ENCODE results near the gene LRRC45. TPM values are rescaled to one million over a fixed set of nuclear protein-coding genes. Genes with fewer than 3 reads are reported as not detected.

Gene LRRC45
- total and polyA plus RNA-seq, 2 of the 4 experiments (the other 2 are of a cell fraction) = 7.2 to 10.2 TPM

GRCh38 chr17:81992306-81993102 lies 30.6 kb upstream of the LRRC45 start:
- no peak for TF ChIP-seq NFE2L2 (IDR thresholded peaks at IDR 0.05; ENCODE audit: low read depth, low read length)
- no peak for TF ChIP-seq CTCF (conservative IDR thresholded peaks at IDR 0.05; ENCODE audit: low read depth, low read length)
- TF ChIP-seq RCOR1 (IDR thresholded peaks at IDR 0.05; ENCODE audit: insufficient replicate concordance, low read length) = no peak
- TF ChIP-seq MAFK (IDR thresholded peaks at IDR 0.05; ENCODE audit: low read depth, low read length) = no peak
- TF ChIP-seq CHD1 (IDR thresholded peaks at IDR 0.05; ENCODE audit: low read depth, low read length) = no peak
- TF ChIP-seq POLR2A (IDR thresholded peaks at IDR 0.05; ENCODE audit: low read depth, low read length) = no peak
- TF ChIP-seq USF2 (IDR thresholded peaks at IDR 0.05; ENCODE audit: low read depth, low read length) = no peak
- TF ChIP-seq MXI1 (IDR thresholded peaks at IDR 0.05; ENCODE audit: borderline replicate concordance, low read depth, low read length) = no peak
- no peak for TF ChIP-seq CEBPB (IDR thresholded peaks at IDR 0.05; ENCODE audit: low read depth, low read length)
- TF ChIP-seq BHLHE40 (IDR thresholded peaks at IDR 0.05; ENCODE audit: low read depth, low read length) = no peak
- TF ChIP-seq SMC3 (IDR thresholded peaks at IDR 0.05; ENCODE audit: low read depth, low read length) = no peak
- no peak for TF ChIP-seq ELK1 (IDR thresholded peaks at IDR 0.05; ENCODE audit: borderline replicate concordance, low read depth, low read length)
- TF ChIP-seq RAD21 (IDR thresholded peaks at IDR 0.05; ENCODE audit: low read length) = no peak
- CTCF ChIA-PET = interaction anchor here (1.2 kb wide), 1 partner anchor 33 kb away, joined by 3 read pairs; no protein-coding TSS in a partner anchor
- in situ Hi-C loops (cut with MboI; ENCODE audit: low sequenced_read_pairs) = no loop called here
- H3K23ac ChIP-seq (ENCODE audit: low read depth, low read length) = no peak overlapping the region
- H3K27me3 ChIP-seq (ENCODE audit: control insufficient read depth, insufficient read depth, low read length) = no peaks in the 10 kb centered on the region
- intact Hi-C loops (cut with micrococcal nuclease) = no loop called here
- H3K4me2 ChIP-seq (ENCODE audit: low read depth, low read length) = no peak overlapping the region
- ATAC-seq (ENCODE audit: low read depth) = no peak
- H3K9me3 ChIP-seq (ENCODE audit: control insufficient read depth, insufficient read depth, low read length) = no peaks in the 10 kb centered on the region
- H3K4me3 ChIP-seq (ENCODE audit: insufficient read depth, low read depth, low read length) = no peak overlapping the region
- no peak for DNase-seq
- peaks cover 9 to 27% of the 10 kb centered on the region in 2 experiments; a peak in 3 of 4 replicates for H3K79me1 ChIP-seq (ENCODE audit: low read depth in 1 of 2, low read length in 2 of 2)
- H4K8ac ChIP-seq (ENCODE audit: low read depth in 2 of 2, low read length in 2 of 2) = no peak overlapping the region
- H3K9ac ChIP-seq (ENCODE audit: low read depth, low read length) = no peak overlapping the region
- no peak overlapping the region for H2BK15ac ChIP-seq (ENCODE audit: low read depth, low read length)
- H2AFZ ChIP-seq (replicated peaks; ENCODE audit: low read length, poor library complexity) = peak overlapping the region; percentile 8
- H3K18ac ChIP-seq (ENCODE audit: low read depth, low read length) = no peak overlapping the region
- H2AK9ac ChIP-seq (replicated peaks; ENCODE audit: low read depth, low read length, poor library complexity) = peak overlapping the region; percentile 75
- no peaks in the 10 kb centered on the region for H3K9me1 ChIP-seq (ENCODE audit: insufficient read depth, low read length)
- BruUV-seq (replicated peaks) = no TSS peak
- POLR2A ChIA-PET (ENCODE audit: unreplicated experiment) = no interaction called here
- peaks cover 6% of the 10 kb centered on the region for H4K20me1 ChIP-seq (ENCODE audit: insufficient read depth, low read length)
- no peak overlapping the region for H3K4ac ChIP-seq (ENCODE audit: low read depth, low read length)
- H2AK5ac ChIP-seq (ENCODE audit: low read depth, low read length) = no peak overlapping the region
- H3K4me1 ChIP-seq (ENCODE audit: control insufficient read depth, insufficient read depth, low read length) = peaks cover 13% of the 10 kb centered on the region
- WGBS, 2 experiments (ENCODE audit: extremely low coverage in 2 of 2, insufficient read length in 1 of 2) = 91% methylated on average over 8 of the region's 31 CpGs; no CpG with 5 or more reads in 1 of the 2 experiments
- H3K27ac ChIP-seq (ENCODE audit: insufficient read depth, low read length) = no peak overlapping the region
- H4K5ac ChIP-seq (ENCODE audit: low read depth, low read length) = no peak overlapping the region
- dilution Hi-C loops (cut with HindIII; ENCODE audit: low sequenced_read_pairs, unreplicated experiment) = no loop called here
- H2BK20ac ChIP-seq (ENCODE audit: low read depth, low read length) = no peak overlapping the region
- no peak overlapping the region for H4K91ac ChIP-seq (ENCODE audit: insufficient read depth, low read depth, low read length)
- no peak overlapping the region for H3K14ac ChIP-seq (replicated peaks; ENCODE audit: low read depth, low read length)
- H3K56ac ChIP-seq (ENCODE audit: extremely low read depth, insufficient read depth, low read length) = no peak overlapping the region
- H2BK120ac ChIP-seq (ENCODE audit: low read depth, low read length) = no peak overlapping the region
- H2BK5ac ChIP-seq (ENCODE audit: low read depth, low read length, poor library complexity, severe bottlenecking) = no peak overlapping the region
- peaks cover 13% of the 10 kb centered on the region for H3K36me3 ChIP-seq (ENCODE audit: control insufficient read depth, insufficient read depth, low read length)

Measured in IMR-90 (cell line).